ENCODE data around the gene NDUFS7.
"Not testable (repeated sequence)": the region's sequence is repeated elsewhere in the genome, so short reads cannot be mapped to it uniquely, and the experiment has no call there.

Gene NDUFS7

DNA sequence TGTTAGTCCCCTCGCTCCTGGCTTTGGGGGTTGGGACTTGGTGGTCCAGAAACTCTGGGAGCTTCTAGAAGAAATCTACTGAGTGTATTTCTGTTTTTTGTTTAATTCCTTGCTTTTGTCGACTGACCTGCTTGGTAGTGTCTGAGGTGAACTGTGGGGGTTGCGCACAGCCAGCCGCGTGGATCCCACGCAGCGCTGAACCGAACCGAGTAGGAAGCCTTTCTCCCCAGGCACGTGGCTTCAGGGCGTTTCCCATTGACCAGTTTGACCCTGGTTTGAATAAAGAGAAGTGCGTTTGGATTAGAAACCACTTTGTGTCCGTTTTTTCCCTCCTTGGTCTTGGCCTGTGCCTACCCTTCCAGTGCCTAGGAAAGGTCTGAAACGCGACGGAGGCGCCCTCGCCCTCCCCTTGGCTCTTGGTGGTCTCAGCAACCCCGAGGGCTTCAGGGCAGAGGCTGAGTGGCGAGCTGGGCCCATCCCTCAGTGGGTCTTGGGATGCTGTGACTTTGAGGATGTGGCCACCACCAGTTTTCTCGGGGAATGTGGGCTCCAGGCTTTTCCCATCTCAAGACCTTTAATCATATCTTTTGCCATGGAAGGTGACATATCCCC, 51.8 kb downstream of the NDUFS7 start:
- DNase-seq, result no peak

DNA sequence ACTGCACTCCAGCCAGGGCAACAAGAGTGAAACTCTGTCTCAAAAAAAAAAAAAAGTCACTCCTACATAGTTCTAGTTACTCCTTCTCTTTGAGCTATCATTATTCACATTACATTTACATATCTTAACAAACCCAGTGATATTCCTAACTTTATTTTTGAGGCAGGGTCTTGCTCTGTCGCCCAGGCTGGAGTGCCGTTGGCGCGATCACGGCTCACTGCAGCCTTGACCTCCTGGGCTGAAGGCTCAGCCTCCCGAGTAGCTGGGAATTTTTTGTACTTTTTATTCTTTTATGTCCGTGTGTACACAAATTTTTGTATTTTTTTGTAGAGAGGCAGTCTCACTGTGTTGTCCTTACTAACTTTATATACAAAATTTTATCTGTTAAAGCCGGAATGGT, 53.9 kb downstream of the NDUFS7 start:
- DNase-seq, result no peak

DNA sequence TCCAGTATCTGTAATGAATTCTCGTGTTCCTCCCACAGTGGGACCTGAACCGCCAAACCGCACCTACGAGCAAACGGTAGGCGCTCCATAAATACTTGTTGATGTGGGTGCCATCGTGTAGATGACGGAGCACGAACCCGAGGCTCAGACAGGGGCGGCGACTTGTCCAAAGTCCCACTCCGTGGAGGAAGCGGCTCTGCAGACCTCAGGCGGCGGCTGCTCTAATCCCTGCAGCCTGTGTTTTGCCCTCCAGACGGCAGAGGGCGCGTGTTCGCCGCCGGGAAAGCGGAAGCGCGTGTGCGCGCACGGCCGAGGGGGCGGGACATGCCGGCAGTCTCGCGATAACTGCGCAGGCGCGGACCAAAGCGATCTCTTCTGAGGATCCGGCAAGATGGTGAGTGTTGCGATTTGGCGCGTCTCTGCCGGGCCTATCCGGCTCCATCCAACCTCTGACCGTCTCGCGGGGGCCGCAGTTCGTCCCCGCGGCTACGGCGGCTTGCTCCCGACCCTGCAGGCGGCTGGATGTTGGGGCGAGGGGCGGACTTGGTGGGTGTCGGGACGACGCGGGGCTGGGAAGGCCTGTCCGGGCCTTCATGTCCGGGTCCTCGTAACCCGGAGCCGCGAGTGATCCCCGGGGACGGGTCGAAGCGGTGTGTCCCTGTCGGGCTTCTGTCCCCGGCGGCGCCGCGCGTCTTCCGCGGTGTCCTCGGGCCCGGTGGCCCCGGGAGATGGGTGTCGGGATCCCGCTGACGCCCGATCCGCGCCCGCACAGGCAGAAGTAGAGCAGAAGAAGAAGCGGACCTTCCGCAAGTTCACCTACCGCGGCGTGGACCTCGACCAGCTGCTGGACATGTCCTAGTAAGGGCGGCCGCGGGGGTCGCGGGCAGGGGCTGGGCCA, 54.6 kb downstream of the NDUFS7 start, which contains the start of gene RPS15:
Gene RPS15 (plus strand): TSS at position 362 of the 898 bp plus-strand sequence. CDS start 30 bp downstream, at position 392.
- DNase-seq, result peak; percentile 92 to 94

DNA sequence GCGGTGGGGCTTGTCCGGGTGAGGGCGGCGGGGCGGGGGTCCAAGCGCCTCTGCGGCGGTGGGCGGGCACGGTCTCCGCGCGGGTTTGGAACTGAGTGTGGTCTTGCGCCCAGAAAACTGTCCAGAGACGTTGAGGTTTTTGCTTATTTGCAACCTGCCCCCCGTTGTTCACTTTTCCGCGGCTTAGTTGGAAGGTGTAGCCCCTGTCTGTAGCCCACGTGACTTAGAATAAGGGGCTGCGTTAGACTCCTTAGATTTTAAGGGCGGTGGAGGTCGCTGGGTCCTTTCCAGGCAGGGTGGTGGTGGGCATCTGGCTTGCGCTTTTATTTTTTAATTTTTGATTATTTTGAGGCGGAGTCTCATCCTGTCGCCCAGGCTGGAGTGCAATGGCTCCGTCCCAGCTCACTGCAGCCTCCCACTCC, 55.2 kb downstream of the NDUFS7 start:
- no peak for DNase-seq

DNA sequence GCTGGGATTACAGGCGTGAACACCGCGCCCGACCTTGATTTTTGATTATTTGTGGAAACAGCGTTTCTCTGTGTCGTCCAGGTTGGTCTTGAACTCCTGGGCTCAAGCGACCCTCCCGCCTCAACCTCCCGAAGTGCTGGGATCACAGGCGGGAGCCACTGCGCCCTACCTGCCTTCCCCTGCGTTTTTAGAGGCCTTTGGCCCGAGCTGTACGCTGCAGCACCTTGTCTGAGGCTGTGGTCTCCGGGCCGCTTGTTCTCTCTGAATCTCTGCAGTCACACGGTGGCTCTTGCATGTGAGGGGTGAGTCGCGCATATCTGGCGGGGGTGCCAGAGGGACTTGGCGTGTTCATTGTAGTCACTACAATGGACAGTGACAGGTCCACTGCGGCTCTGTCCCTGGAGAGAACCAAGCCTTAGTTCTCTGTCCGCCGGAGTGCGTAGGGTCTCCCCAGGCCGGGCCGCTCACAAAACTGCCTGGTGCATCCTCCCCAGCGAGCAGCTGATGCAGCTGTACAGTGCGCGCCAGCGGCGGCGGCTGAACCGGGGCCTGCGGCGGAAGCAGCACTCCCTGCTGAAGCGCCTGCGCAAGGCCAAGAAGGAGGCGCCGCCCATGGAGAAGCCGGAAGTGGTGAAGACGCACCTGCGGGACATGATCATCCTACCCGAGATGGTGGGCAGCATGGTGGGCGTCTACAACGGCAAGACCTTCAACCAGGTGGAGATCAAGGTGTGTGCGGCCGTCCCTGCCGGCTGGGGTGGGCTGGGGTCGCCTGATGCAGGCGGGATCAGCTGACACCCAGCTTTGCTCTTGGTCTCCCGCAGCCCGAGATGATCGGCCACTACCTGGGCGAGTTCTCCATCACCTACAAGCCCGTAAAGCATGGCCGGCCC, 56.1 kb downstream of the NDUFS7 start:
- not testable (repeated sequence) for DNase-seq

DNA sequence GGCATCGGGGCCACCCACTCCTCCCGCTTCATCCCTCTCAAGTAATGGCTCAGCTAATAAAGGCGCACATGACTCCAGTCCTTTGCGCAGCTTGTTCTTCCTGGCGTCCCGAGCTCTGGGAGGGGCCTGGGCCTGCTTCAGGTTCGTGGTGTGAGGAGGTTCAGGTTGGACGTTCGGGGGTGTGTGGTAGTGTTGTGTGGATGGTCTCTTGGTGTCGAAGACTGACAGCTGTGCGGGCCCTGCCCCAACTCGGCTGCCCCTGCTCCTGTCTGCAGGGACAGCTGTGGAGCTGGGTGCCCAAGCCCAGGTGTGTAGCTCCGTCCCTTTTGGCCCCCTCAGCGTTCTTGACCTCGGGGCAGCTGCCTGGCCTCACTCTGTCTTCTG, 56.7 kb downstream of the NDUFS7 start:
- no peak for DNase-seq

DNA sequence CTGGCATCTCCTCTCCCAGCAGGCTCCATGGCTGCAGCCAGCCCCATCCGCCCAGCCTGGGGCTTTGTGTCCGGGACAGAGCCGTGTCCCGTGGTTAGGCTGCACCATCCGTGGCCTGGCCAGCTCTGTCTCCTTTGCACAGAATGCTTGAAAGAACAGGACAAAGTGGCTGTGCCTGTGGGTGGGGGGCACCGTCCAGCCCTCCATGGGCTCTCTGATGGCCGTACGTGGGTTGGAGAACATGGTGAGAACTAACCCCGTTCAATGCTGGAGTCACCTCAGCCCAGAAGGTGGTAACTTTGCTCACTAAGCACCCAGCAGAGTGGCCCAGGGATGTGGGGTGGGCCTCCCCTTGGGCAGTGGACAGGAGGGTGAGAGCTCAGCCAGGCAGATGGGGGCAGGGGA, 57.3 kb downstream of the NDUFS7 start:
- no peak for DNase-seq

DNA sequence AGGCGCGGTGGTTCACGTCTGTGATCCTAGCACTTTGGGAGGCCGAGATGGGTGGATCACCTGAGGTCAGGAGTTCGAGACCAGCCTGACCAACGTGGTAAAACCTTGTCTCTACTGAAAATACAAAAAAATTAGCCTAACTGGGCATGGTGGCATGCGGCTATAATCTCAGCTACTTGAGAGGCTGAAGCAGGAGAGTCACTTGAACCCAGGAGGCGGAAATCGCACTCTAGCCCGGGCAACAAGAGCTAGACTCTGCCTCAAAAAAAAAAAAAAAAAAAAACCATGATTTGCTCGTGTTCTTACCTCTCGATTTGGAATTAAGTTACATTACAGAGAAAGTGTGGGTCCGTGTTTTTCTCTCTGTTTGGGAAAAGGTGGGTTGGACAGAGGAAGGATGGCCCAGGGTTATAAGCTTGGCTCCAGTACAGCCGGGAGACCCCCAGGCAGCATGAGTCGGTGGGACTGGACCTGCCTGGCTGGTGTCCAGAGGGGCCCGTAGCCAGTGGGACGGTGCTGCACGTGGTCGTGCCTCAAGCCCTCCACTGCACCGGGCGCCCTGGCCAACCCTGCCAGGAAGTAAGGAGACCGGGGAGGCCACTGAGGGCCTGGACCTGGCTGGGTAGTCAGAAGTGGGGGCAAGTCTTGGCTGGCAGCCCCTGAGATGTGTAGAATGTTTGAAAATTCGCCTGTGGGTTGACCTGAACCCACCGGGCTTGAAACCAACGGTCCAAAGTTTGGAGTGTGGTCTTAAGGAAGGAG, 58.2 kb downstream of the NDUFS7 start:
- DNase-seq, result no peak
